ENCODE results near the gene SDR39U1.

Gene SDR39U1

DNA sequence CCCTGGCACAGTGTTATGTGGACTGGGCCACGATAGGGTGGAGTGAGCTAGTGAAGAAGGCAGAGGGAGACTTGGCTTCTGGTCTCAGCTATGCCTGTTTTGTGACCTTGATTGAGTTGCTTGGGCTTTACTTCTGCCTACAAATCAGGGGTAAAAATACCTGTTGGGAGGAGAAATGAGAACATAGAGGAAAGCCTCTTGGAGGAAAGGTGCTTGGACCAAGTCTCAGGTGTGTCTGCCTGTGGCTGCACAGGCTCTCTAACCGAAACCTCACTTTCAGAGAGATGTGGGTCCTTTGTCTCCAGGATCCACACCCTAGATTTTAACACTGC, 4.9 kb downstream of the SDR39U1 start:
- no peaks in the 10 kb centered on the region for H3K9me3 Mint-ChIP-seq
- no peak overlapping the region for H3K4me3 Mint-ChIP-seq
- no peaks in the 10 kb centered on the region for H3K27me3 Mint-ChIP-seq (ENCODE audit: low read depth)
- peaks cover 63% of the 10 kb centered on the region for H3K4me1 Mint-ChIP-seq (ENCODE audit: low read depth)
- peaks cover 57% of the 10 kb centered on the region for H3K36me3 Mint-ChIP-seq (ENCODE audit: low read depth)
- H3K27ac Mint-ChIP-seq: peak overlapping the region; percentile 60

DNA sequence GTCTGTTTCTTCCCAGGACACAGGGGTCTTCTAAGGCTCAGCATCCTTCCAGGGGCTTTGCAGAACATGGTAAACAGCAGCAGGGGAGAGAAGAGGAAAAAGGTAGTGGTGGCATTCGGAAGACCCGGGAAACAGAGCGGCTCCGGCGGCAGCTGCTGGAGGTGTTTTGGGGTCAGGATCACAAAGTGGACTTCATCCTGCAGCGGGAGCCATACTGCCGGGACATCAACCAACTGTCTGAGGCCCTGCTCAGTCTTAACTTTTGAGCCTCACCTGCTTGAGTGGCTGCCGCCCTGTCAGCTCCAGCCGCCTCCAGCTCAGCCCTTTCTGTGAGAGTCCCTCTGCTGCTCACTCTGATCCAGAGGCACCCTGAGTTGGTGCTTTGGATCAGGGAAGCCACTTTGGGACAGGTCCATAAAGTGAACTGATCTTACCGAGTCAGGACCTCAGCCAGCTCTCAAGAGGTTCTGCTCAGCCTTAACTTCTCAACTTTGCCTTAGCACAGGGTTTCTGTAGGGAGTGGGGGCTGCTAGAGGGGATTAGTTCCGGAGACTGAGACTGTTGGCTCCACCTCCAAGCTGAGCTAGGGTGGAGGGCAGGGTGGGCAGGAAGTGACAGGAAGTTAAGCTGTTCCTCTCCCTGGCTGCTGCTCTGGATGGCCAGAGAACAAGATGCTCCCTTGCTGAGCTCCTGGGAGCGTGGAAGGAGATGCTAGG, 5.4 kb downstream of the SDR39U1 start:
- peak overlapping the region; percentile 71 for H3K27ac Mint-ChIP-seq
- no peaks in the 10 kb centered on the region for H3K9me3 Mint-ChIP-seq
- peaks cover 56% of the 10 kb centered on the region for H3K36me3 Mint-ChIP-seq (ENCODE audit: low read depth)
- peaks cover 63% of the 10 kb centered on the region for H3K4me1 Mint-ChIP-seq (ENCODE audit: low read depth)
- peak overlapping the region; percentile 37 for H3K4me3 Mint-ChIP-seq
- H3K27me3 Mint-ChIP-seq (ENCODE audit: low read depth): no peaks in the 10 kb centered on the region

DNA sequence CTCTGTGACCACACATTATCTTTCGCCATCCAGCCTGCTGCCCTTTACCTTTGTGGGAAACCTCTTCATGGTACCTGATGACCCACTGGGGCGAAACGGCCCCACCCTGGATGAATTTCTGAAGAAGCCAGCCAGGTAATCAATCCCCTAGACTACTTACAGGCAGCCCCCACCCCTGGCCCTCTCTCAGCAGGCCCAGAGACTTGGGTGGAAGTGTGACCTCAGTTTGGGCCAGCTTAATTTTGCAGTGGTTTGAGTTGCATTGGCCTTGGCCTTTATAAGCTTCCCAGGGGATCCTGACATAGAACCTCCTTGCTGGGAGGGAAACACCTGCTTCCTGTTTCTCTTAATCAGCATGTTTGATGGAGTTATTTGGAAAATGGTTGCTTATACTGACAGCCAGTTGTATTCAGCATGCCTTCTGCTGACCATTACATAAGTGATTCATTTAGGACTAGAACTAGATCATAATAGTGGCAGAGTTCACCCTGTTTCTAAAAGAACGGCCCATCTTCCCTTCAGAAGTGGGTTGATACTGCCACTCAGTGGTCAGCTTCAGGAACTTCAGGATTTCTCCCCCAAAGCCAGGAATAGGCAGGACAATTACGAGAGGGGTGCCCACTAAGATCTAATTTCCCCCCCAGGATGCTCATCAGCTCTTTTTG, 6.1 kb downstream of the SDR39U1 start:
- Mint-ChIP-seq H3K4me3 (peak overlapping the region; percentile 37), H3K36me3 (ENCODE audit: low read depth) (peaks cover 59% of the 10 kb centered on the region), H3K27ac (peak overlapping the region; percentile 71), H3K9me3 (no peaks in the 10 kb centered on the region), H3K27me3 (ENCODE audit: low read depth) (no peaks in the 10 kb centered on the region), H3K4me1 (ENCODE audit: low read depth) (peaks cover 62% of the 10 kb centered on the region)

DNA sequence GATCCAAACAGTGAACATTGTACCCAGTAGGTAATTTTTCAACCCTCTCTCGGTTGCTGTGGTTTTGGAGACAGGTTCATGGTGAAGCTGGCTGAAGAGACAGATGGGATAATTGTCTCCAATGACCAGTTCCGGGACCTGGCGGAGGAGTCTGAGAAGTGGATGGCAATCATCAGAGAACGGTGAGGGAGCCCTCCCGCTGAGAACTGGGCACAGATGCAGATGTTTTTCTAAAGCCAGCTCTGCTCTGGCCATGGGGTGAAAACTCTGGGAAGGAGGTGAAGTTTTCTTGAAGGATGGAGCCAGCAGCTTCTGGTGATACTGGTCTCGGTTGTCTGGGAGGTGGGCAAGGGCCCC, 6.6 kb downstream of the SDR39U1 start:
- no peaks in the 10 kb centered on the region for H3K9me3 Mint-ChIP-seq
- H3K36me3 Mint-ChIP-seq (ENCODE audit: low read depth): peaks cover 59% of the 10 kb centered on the region
- H3K27me3 Mint-ChIP-seq (ENCODE audit: low read depth): no peaks in the 10 kb centered on the region
- H3K4me1 Mint-ChIP-seq (ENCODE audit: low read depth): peaks cover 62% of the 10 kb centered on the region
- H3K4me3 Mint-ChIP-seq: no peak overlapping the region
- no peak overlapping the region for H3K27ac Mint-ChIP-seq

DNA sequence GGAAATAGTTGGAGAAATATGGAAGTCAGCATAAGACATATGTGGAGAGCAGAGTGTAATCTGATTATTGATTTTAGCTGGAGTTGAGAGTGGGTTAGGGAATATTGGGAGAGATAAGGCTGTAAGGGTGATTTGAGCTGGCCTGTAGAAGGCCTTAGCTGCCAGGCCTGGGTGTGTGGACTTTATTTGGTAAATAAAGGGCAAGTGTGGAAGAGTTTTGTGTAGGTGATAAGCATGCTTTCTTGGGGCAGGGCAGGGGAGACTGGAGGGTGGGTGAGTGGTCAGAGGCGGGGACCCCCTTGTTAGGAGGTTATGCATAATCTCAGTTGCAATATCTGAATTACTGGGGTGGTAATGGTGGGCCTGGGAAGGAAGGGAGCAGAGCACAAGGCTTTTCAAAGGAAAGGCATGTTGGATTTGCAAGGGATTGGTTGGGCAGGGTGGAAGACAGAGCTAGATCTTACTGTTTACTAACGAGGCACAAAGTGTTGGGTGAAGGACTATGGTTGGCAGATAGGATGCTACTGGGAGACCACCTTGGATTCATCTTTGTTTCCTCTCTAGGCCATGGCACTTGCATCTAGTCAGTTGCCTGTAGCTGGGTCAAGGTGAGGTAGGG, 7.3 kb downstream of the SDR39U1 start:
- Mint-ChIP-seq H3K27me3 (ENCODE audit: low read depth) (no peaks in the 10 kb centered on the region), H3K36me3 (ENCODE audit: low read depth) (peaks cover 54% of the 10 kb centered on the region), H3K4me1 (ENCODE audit: low read depth) (peaks cover 58% of the 10 kb centered on the region), H3K4me3 (no peak overlapping the region), H3K27ac (peak overlapping the region; percentile 50), H3K9me3 (no peaks in the 10 kb centered on the region)

DNA sequence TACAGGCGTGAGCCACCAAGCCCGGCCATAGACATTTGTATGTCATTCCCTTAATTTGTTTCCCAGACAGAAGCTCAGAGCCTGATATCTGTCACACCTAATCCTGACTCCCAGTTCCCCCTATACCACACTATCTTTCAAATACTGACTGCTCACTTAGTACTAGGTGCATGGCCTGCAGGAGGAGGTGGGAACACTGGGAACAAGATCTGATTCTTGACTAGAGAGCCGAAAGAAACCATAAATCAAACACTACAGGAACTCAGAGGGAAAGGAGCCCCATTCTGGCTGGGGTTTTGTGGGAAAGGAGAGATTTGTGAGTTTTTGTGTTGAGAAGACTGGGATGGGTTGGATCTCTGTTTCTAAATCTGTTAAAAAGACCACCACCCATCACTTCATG, 7.9 kb downstream of the SDR39U1 start:
- Mint-ChIP-seq H3K36me3 (ENCODE audit: low read depth) (peaks cover 54% of the 10 kb centered on the region), H3K9me3 (no peaks in the 10 kb centered on the region), H3K27me3 (ENCODE audit: low read depth) (no peaks in the 10 kb centered on the region), H3K27ac (no peak overlapping the region), H3K4me1 (ENCODE audit: low read depth) (peaks cover 57% of the 10 kb centered on the region), H3K4me3 (no peak overlapping the region)

DNA sequence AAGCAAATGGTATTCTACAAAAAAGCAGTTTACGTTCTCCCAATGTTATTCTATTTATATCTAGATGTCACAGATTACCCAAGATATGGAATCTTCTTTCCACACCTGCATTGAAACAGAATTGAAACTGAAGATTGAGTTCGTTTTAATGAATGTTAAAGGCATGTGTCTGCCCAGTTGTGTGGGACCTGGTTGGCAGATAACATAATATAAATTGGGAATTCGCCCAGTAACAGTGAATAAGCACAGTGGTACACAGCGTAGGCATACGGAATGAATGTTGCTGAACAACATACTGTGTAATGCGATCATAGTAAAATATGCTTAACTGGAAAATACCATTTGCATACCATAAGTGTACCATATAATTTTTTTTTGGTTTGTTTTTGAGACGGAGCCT, 8.5 kb downstream of the SDR39U1 start:
- Mint-ChIP-seq H3K27ac (no peak overlapping the region), H3K9me3 (no peaks in the 10 kb centered on the region), H3K4me3 (no peak overlapping the region), H3K36me3 (ENCODE audit: low read depth) (peaks cover 49% of the 10 kb centered on the region), H3K27me3 (ENCODE audit: low read depth) (no peaks in the 10 kb centered on the region), H3K4me1 (ENCODE audit: low read depth) (peaks cover 59% of the 10 kb centered on the region)

DNA sequence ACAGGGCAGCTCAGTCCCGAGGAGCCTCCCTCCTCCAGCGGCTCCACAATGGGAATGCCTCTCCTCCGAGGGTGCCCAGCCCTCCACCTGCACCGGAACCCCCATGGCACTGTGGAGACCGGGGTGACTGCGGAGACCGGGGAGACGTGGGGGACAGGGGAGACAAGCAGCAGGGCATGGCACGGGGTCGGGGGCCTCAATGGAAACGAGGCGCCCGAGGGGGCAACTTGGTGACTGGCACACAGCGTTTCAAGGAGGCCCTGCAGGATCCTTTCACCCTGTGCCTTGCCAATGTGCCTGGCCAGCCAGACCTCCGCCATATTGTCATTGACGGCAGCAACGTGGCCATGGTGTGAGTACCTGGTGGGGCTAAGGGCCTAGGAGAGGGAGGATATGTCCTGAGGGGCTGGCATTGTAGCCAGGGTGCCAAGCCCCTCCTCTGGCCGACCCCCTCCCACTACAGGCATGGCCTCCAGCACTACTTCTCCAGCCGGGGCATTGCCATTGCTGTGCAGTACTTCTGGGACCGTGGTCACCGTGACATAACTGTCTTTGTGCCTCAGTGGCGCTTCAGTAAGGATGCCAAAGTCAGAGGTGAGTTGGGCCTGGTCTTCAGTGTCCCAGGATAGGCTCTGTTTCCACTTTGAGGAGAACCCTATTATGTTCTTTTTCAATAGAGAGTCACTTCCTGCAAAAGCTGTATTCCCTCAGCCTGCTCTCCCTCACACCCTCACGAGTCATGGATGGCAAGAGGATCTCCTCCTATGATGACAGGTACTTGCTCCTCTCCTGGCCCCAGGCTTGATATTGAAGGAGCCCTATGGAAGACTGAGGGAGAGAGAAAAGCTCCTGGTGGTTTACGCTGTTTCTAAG, 10.1 kb downstream of the SDR39U1 start:
- Mint-ChIP-seq H3K27ac (peak overlapping the region; percentile 19), H3K4me3 (no peak overlapping the region), H3K36me3 (ENCODE audit: low read depth) (peaks cover 40% of the 10 kb centered on the region), H3K27me3 (ENCODE audit: low read depth) (no peaks in the 10 kb centered on the region), H3K4me1 (ENCODE audit: low read depth) (peaks cover 55% of the 10 kb centered on the region), H3K9me3 (no peaks in the 10 kb centered on the region)

DNA sequence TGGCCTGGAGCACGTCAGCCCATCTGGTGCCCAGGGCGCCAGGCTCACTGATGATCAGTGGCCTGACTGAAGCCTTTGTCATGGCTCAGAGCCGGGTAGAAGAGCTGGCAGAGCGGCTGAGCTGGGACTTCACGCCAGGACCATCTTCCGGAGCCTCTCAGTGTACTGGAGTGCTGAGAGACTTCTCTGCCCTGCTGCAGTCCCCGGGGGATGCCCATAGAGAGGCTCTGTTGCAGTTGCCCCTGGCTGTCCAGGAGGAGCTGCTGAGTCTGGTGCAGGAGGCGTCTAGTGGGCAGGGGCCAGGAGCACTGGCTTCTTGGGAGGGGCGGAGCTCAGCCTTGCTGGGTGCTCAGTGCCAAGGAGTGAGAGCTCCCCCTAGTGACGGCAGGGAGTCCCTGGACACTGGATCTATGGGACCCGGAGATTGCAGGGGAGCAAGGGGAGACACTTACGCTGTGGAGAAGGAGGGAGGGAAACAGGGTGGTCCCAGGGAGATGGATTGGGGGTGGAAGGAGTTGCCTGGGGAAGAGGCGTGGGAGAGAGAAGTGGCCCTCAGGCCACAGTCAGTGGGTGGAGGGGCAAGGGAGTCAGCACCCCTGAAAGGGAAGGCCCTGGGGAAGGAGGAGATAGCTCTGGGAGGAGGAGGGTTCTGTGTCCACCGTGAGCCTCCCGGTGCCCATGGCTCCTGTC, 10.9 kb downstream of the SDR39U1 start:
- Mint-ChIP-seq H3K27ac (peak overlapping the region; percentile 97), H3K36me3 (ENCODE audit: low read depth) (peaks cover 37% of the 10 kb centered on the region), H3K4me3 (peak overlapping the region; percentile 92), H3K27me3 (ENCODE audit: low read depth) (no peaks in the 10 kb centered on the region), H3K9me3 (no peaks in the 10 kb centered on the region), H3K4me1 (ENCODE audit: low read depth) (peaks cover 51% of the 10 kb centered on the region)

DNA sequence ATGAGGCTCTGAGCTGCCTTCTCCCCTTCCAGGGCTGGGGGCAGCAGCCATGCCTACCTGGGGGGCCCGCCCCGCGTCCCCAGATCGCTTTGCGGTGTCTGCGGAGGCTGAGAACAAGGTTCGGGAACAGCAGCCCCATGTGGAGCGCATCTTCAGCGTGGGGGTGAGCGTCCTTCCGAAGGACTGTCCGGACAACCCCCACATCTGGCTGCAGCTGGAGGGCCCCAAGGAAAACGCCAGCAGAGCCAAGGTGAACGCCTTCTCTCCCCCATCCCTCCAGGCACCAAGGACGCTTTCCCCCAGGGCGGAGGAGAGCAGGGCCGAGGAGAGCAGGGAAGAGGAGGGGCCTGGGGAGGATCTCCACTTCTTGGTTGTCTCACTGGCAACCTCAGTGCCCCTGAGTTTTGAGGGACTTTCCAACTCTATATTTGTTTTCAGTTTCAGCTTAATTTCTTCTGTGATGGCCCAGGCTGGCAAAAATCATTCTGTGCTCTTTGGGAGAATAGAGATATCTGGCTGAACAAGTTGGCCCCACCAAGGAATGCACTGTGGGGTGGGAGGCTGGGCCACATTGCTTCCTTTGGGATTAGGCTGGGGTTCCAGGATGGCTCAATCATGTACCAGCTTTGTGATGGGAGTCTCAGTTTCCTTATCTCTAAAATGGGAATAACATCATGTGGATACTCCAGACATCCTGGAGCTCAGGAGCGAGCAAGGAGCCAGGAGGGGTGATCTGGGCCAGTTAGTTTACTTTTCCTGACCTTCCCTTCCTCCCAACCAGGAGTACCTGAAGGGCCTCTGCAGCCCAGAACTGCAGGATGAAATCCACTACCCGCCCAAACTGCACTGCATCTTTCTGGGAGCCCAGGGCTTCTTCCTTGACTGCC, 11.7 kb downstream of the SDR39U1 start:
- peak overlapping the region; percentile 97 for H3K27ac Mint-ChIP-seq
- H3K4me3 Mint-ChIP-seq: peak overlapping the region; percentile 92
- H3K36me3 Mint-ChIP-seq (ENCODE audit: low read depth): peaks cover 35% of the 10 kb centered on the region
- H3K9me3 Mint-ChIP-seq: no peaks in the 10 kb centered on the region
- H3K4me1 Mint-ChIP-seq (ENCODE audit: low read depth): peaks cover 49% of the 10 kb centered on the region
- H3K27me3 Mint-ChIP-seq (ENCODE audit: low read depth): no peaks in the 10 kb centered on the region

DNA sequence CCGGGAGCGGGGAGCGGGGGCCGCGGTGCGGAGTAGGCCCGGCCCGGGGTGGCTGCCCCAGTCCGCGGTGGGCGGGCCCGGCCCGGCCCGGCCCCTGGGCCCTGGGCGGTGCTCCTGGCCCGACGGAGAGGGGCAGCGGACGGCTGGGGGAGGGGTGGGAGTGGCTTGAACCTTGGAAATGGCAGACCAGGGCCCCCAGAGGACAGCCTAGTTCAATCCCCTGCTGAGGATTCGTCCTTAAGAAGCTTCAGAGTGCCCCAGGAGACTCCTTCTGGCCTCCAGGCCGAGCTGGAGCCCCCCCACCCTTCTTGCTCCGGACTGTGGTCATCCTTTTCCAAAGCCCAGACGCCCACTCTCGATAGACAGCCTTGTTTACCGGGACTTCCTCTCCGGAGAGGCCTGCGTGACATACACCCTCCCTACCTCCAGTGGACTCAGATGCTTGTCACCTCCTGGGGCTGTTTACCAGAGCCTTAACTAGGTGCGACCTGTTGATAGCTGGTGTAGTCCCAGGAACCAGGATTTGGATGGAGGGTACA, 12.4 kb downstream of the SDR39U1 start:
- Mint-ChIP-seq H3K27ac (peak overlapping the region; percentile 97), H3K4me1 (ENCODE audit: low read depth) (peaks cover 49% of the 10 kb centered on the region), H3K4me3 (peak overlapping the region; percentile 92), H3K27me3 (ENCODE audit: low read depth) (no peaks in the 10 kb centered on the region), H3K9me3 (no peaks in the 10 kb centered on the region), H3K36me3 (ENCODE audit: low read depth) (peaks cover 28% of the 10 kb centered on the region)

DNA sequence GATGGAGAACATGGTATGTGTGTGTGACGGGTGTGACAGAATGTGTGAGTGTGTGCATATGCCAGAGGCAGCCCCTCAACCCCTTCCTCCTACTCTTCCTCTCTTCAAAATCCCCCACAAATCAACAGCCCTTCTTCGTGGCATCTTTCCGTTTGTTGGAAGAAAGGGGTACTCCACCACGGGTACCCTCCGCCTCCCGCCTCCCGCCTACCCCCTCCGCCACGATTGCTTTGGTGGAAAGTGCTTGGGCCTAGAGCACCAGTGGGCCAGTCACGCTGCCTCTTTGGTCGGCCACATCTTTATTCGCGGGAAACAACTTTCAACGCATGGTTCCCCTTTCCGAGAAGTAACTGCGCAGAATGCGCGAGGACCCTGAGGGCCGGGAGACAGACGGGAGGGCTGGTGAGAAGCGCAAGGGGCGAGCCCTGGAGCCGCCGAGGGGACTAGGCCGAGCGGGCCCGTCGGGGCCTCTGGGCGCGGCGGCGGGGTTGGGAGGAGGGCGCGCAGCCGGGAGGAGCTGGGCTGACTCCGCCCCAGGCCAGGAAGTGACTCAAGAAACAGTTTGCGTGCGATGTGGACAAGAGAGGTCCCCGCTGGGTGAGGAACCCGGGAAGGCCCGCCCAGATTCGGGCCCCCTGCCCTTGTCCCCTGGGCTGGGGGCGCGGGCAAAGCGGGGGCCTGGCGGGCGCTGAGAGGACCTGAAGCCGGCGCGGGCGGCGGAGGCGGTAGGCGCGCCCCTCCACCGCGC, 13.0 kb downstream of the SDR39U1 start, which contains the start of the genes CBLN3 and KHNYN:
CBLN3 (minus strand) TSS at position 274 of the 748 bp plus-strand sequence. CDS start 614 bp downstream, outside the sequence.
KHNYN (plus strand) TSS at position 560 of the 748 bp plus-strand sequence. CDS start 777 bp downstream, outside the sequence.
- Mint-ChIP-seq H3K36me3 (ENCODE audit: low read depth) (peaks cover 22% of the 10 kb centered on the region), H3K27me3 (ENCODE audit: low read depth) (no peaks in the 10 kb centered on the region), H3K27ac (peak within 1 kb of the TSS; percentile 98), H3K4me1 (ENCODE audit: low read depth) (peaks cover 46% of the 10 kb centered on the region), H3K9me3 (no peaks in the 10 kb centered on the region), H3K4me3 (peak within 1 kb of the TSS; percentile 92)
